Measurements from ENCODE around the gene SLC22A23.

SLC22A23 gene

DNA sequence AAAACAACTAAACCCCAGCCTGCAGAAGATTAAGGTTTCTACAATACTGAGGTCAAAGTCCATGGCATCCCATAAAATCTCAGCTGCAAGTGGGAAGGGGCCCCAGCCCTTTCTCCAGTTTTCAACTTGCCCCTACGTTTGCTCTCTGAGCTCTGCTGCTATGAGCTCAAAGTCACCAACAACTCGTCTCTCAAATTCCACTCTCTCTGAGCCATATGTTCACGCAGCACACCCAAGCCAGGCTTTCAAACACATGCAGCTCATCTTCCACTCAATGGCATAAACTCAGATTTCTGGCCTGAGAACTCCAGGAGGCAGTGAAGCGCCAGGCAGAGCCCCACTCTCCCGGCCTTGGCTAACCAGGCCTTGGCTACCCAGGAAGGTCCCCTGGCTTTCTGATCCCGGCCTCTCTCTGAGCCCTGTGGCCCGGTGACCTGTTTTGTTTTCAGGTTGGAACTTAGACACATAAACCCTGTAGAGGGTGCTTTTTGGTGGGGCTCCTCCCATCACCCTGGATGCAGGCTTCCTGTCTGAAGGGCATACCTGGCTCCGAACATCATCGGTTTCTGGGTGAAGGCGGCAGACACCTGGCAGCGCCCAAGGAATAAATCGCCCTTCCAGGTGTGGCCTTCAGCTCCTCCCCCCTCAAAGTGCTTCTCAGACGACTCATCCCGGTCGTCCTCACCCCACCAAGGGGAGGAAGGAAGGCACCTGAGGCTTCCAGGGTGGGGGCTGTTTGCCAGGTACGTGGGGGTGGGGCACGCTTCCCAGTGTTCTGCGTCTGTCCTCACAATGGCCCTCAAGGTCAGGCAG is 12.4 kb downstream of the SLC22A23 start:
- TF ChIP-seq, protein P1, sequence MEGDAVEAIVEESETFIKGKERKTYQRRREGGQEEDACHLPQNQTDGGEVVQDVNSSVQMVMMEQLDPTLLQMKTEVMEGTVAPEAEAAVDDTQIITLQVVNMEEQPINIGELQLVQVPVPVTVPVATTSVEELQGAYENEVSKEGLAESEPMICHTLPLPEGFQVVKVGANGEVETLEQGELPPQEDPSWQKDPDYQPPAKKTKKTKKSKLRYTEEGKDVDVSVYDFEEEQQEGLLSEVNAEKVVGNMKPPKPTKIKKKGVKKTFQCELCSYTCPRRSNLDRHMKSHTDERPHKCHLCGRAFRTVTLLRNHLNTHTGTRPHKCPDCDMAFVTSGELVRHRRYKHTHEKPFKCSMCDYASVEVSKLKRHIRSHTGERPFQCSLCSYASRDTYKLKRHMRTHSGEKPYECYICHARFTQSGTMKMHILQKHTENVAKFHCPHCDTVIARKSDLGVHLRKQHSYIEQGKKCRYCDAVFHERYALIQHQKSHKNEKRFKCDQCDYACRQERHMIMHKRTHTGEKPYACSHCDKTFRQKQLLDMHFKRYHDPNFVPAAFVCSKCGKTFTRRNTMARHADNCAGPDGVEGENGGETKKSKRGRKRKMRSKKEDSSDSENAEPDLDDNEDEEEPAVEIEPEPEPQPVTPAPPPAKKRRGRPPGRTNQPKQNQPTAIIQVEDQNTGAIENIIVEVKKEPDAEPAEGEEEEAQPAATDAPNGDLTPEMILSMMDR (conservative IDR thresholded peaks at IDR 0.05; ENCODE audit: low read length) = no peak
- DNase-seq (ENCODE audit: low read depth) = no peak
- H3K4me3 ChIP-seq (ENCODE audit: low read length) = no peak overlapping the region

DNA sequence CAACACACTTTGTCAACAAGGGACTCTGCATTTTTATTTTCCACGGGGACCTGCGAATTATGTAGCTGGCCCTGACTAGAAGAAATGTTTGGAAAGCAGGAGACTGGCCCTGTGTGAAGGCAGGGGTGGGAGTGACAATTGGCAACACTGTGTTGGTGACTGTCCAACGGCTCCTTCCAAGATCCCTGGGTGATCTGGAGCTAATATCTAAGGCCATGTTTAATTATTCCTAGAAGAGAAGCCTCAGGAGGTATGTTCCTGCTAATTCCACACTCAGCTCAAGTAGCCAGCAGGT is 13.7 kb downstream of the SLC22A23 start:
- no peak for DNase-seq (ENCODE audit: low read depth)
- TF ChIP-seq, protein P1 (conservative IDR thresholded peaks at IDR 0.05; ENCODE audit: low read length) = no peak
- no peak overlapping the region for H3K4me3 ChIP-seq (ENCODE audit: low read length)

DNA sequence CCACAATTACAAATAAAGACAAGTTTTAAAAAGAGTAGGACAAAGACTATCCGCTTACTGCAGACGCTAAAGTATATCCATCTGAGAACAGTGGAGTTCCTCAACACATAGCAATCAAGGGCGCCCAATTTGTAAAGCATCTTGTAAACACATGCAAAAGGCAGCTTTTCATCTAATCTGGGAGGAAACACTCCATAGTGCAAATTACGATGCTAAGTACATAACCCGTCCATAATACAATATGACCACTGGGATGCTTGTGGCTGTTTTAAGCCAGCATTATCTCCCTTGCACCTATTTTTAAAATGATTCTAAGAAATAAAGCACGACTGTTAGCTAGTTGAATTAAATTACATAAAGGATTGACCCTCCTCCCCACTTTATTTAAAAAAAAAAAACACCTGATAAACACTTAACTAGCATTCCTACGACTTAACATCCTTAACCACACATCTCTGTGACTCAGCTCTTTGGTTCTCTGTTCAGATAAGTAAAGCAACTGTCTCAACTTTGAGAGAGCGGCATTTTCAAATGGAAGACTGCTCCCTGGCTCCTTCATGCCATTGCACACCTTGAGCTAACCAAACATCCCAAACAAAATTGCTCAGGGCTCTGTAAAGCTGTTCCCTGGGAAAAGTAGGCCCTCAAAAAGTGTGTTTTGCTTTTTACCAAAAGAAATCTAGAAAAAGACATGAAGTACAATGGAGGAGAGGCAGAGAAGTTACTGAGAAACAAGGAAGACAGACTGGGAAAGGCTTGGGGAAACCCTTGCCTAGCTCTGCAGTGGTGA is 14.2 kb downstream of the SLC22A23 start:
- peak; percentile 50 for DNase-seq (ENCODE audit: low read depth)
- TF ChIP-seq, protein P1 (conservative IDR thresholded peaks at IDR 0.05; ENCODE audit: low read length) = no peak
- H3K4me3 ChIP-seq (ENCODE audit: low read length) = no peak overlapping the region

DNA sequence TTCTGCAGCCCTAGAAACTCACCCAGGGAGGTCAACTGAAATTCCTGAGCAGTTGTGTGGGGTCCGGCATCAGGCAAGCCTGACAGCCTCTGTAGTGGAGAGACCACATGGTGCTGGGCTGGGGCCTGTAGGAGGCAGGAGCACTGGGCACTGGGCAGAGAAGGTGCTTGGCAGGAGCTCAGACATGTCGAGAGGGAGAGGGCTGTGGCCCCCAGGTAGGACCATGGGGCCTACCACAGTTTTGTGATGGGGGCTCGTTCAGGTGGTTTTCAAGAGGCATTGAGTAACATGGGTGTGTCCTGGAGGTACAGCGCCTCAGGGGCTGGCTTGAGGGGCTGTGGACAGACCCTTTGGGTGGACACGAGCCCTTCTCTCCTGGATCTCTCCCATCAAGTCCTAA is 15.9 kb downstream of the SLC22A23 start:
- TF ChIP-seq, protein P1 (conservative IDR thresholded peaks at IDR 0.05; ENCODE audit: low read length) = no peak
- H3K4me3 ChIP-seq (ENCODE audit: low read length) = no peak overlapping the region
- DNase-seq (ENCODE audit: low read depth) = no peak

DNA sequence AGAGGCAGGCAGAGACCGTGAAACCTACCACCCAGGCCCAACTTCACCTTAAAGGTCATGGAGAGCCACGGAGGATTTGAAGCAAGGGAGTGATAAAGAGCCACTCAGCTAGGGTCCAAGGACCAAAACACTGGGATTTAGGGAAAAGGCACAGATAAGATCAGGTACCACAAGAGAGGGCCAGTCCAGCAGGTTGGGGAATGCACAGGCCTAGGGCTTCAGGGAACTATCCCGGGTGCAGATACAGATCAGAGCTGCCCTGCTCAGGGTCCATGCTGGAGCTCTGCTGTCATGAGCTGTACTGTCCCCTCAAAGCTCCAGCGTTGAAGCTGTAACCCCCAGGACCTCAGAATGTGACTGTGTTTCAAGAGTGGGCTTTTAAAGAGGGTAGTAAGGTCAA is 16.9 kb downstream of the SLC22A23 start:
- H3K4me3 ChIP-seq (ENCODE audit: low read length) = no peak overlapping the region
- TF ChIP-seq, protein P1 (conservative IDR thresholded peaks at IDR 0.05; ENCODE audit: low read length) = no peak
- no peak for DNase-seq (ENCODE audit: low read depth)

DNA sequence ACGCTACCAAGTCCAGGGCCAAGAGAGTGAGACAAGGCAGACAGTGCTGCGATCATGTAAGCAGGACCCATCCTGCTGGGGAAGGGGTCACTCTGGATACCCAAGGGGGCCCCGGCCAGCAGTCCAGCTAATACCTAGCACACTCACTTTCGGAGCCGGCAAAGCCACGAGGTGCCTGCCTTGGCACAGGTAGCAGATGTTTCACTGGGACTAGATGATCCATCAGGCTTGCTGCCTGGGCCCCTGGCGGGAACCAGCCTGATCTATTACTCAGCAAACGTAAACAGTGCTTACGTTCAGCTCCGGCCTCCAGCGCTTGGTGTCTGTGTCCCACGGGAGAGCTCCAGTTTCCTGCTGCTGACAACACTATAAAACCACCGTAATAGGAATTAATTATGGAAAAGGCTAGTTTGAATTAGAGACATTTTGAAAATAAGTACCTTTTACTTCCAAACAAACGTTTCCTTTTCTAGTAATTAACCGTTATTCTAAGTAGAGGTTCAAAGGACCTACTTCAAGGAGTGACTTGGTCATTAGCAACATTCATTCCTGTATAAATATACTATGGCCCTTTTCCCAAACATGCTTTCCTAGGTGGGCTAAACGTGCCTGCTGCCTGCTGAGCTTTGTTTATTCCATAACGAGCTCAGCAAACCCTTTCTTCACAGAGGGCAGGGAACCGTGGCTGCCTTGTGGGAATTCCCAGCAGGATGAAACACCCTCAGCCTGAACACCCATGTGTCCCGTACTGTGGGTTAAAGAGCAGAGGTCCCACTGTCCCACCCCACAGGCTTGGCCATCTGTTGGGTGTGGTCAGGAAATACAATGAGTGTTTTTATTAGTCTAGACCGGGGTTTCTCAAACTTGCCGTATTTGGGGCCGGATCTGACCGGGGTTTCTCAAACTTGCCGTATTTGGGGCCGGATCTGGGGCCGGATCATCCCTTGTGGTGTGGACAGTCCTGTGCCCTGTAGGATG is 18.4 kb downstream of the SLC22A23 start:
- no peak overlapping the region for H3K4me3 ChIP-seq (ENCODE audit: low read length)
- DNase-seq (ENCODE audit: low read depth) = peak; percentile 69
- TF ChIP-seq, protein P1 (conservative IDR thresholded peaks at IDR 0.05; ENCODE audit: low read length) = no peak
